ENCODE data around the gene ENOX2. TPM values are rescaled to one million over a fixed set of nuclear protein-coding genes. Genes with fewer than 3 reads are reported as not detected.
A peak's percentile ranks its signal among the peaks of the same experiment; 100 is the strongest.

ENOX2 gene, protein sequence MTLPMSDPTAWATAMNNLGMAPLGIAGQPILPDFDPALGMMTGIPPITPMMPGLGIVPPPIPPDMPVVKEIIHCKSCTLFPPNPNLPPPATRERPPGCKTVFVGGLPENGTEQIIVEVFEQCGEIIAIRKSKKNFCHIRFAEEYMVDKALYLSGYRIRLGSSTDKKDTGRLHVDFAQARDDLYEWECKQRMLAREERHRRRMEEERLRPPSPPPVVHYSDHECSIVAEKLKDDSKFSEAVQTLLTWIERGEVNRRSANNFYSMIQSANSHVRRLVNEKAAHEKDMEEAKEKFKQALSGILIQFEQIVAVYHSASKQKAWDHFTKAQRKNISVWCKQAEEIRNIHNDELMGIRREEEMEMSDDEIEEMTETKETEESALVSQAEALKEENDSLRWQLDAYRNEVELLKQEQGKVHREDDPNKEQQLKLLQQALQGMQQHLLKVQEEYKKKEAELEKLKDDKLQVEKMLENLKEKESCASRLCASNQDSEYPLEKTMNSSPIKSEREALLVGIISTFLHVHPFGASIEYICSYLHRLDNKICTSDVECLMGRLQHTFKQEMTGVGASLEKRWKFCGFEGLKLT
- total RNA-seq = 13.6 and 13.9 TPM in 2 replicates
- long read RNA-seq, full-length matches to known transcripts = 29 of 87 reads
- long read RNA-seq, partial matches to known transcripts = 38 of 87 reads
- long read RNA-seq, other reads (novel, unspliced or antisense) = 20 of 87 reads

DNA sequence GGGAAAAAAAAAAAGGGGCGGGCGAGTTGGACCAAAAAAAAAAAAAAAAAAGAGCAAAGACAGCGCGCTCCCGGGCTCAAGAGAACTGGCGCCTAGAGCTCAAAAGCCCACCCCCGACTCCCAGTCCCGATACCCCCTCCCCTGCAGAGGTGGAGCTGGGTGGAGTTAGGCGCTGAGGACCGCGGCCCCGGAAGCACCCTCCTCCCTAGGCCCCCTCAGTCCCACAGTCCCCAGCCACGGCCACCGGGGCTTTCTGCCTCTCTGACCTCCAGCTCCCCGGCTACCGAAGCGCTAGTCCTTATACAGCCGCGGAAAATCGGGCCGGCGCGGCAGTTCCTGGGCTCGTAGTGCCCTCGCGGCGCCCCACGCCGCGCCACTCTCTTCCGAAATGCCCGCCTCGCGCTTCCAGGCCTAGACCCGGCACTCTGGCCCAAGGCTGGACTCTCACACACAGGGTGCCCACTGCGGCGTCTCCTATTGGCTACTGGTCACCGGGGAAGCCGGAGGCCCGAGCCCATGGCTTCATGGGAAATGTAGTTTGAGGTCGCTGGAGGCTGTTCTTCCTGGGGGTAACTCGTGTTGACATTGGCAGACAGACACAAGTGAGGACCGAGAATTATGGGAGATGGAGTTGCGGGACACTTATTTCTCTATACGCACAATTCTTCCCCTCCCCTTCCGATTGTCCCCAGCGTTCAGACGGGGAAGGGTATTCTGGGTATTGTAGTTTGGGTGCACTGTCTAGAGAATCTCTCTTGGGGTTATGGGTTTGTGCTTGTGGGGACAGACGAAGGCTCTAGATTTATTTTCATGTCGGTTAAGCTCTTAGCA lies at the start of gene ENOX2:
TSS of gene ENOX2 (minus strand) at position 427 of the 831 bp plus-strand sequence. CDS start 199,993 bp downstream, outside the sequence.
- DNase-seq (ENCODE audit: extremely low spot score, unreplicated experiment) = peak; percentile 99
- H3K4me1 Mint-ChIP-seq (ENCODE audit: unreplicated experiment) = peaks cover 8% of the 10 kb centered on the region
- no peak within 1 kb of the TSS for H3K4me3 Mint-ChIP-seq (ENCODE audit: unreplicated experiment)
- H3K36me3 Mint-ChIP-seq (ENCODE audit: unreplicated experiment) = no peaks in the 10 kb centered on the region
- H3K9me3 Mint-ChIP-seq (ENCODE audit: unreplicated experiment) = no peaks in the 10 kb centered on the region
- H3K27me3 Mint-ChIP-seq (ENCODE audit: unreplicated experiment) = no peaks in the 10 kb centered on the region
- TF ChIP-seq, protein P1, sequence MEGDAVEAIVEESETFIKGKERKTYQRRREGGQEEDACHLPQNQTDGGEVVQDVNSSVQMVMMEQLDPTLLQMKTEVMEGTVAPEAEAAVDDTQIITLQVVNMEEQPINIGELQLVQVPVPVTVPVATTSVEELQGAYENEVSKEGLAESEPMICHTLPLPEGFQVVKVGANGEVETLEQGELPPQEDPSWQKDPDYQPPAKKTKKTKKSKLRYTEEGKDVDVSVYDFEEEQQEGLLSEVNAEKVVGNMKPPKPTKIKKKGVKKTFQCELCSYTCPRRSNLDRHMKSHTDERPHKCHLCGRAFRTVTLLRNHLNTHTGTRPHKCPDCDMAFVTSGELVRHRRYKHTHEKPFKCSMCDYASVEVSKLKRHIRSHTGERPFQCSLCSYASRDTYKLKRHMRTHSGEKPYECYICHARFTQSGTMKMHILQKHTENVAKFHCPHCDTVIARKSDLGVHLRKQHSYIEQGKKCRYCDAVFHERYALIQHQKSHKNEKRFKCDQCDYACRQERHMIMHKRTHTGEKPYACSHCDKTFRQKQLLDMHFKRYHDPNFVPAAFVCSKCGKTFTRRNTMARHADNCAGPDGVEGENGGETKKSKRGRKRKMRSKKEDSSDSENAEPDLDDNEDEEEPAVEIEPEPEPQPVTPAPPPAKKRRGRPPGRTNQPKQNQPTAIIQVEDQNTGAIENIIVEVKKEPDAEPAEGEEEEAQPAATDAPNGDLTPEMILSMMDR (IDR thresholded peaks at IDR 0.05) = no peak
- H3K27ac Mint-ChIP-seq (ENCODE audit: unreplicated experiment) = no peak within 1 kb of the TSS

DNA sequence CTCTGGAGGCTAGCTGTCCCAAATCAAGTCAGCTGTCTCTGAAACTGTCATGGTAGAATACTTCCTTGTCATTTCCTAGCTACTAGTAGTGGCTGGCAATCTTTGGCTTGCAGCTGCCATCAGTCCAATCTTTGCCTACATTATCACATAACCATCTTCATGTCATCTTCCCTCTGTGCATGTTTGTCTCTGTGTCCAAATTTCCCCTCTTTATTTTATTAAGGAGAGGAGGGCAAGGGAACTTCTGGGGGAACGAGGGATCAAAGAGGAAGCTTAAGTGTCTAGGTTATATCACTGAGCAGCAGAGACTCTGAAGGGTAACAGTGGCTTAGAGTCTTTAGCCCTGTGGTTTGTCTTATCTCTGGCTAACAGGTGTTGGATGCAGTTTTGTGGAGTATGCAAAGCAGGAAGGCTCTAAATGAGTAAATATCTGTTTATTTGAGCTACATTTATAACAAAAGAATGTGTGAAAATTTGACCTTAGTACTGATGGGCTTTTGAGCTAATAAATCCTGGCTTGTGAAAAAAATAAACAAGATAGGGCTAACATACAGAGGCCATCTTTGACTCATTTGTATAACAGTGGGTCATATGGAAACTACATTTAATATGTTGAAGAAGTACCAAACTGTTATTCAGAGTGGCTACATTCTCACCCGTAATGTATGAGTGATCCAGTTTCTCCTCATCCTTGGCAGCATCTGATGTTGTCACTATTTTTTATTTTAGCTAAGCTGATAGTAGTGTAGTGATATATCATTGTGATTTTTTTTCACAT lies 49.4 kb upstream of the ENOX2 start:
- Mint-ChIP-seq H3K27ac (ENCODE audit: unreplicated experiment) (no peak overlapping the region), H3K9me3 (ENCODE audit: unreplicated experiment) (peaks cover 4% of the 10 kb centered on the region), H3K4me1 (ENCODE audit: unreplicated experiment) (no peaks in the 10 kb centered on the region), H3K36me3 (ENCODE audit: unreplicated experiment) (no peaks in the 10 kb centered on the region), H3K27me3 (ENCODE audit: unreplicated experiment) (peaks cover 33% of the 10 kb centered on the region), H3K4me3 (ENCODE audit: unreplicated experiment) (no peak overlapping the region)
- no peak for DNase-seq (ENCODE audit: extremely low spot score, unreplicated experiment)
- TF ChIP-seq, protein P1 (IDR thresholded peaks at IDR 0.05) = no peak

DNA sequence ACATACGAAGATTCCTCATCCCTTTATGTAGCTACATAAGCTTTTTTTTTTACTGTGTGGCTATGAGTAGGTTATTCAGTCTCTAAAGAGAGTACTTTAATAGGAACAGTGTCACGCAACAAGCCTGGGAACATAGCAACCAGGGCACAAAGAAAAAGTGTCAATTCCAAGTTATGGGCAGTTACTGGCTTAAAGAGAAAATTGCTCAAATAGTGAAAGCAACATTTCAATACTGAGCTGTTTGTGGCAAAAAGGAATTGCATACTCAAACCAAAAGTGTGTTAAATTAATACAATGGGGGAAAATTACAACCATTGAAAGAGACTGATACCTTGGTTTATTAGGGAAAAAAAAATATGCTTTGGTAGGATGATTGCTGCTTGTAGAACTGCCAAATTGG lies 41.2 kb upstream of the ENOX2 start:
- H3K4me1 Mint-ChIP-seq (ENCODE audit: unreplicated experiment) = no peaks in the 10 kb centered on the region

DNA sequence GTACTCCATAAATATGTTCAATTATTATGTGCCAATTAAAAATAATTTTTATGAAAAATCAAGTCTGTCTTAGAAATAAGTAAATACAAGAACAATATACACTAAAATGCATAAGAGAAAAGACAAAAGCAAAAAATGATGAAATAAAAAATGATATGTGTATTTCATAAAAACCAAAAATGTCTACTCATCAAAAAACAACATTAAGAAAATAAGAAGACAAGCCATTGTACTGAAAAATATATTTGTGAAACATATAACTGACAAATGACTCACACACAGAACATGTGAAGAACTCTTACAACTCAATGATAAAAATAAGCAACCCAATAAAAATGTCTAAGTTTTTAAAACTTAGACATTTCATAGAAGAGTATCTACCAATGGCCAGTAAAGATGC lies 34.1 kb upstream of the ENOX2 start:
- no peak overlapping the region for H3K27ac Mint-ChIP-seq (ENCODE audit: unreplicated experiment)
- no peak overlapping the region for H3K4me3 Mint-ChIP-seq (ENCODE audit: unreplicated experiment)
- TF ChIP-seq, protein P1 (IDR thresholded peaks at IDR 0.05) = no peak
- DNase-seq (ENCODE audit: extremely low spot score, unreplicated experiment) = no peak
- peaks cover 17% of the 10 kb centered on the region for H3K27me3 Mint-ChIP-seq (ENCODE audit: unreplicated experiment)
- H3K9me3 Mint-ChIP-seq (ENCODE audit: unreplicated experiment) = no peaks in the 10 kb centered on the region
- no peaks in the 10 kb centered on the region for H3K4me1 Mint-ChIP-seq (ENCODE audit: unreplicated experiment)
- H3K36me3 Mint-ChIP-seq (ENCODE audit: unreplicated experiment) = no peaks in the 10 kb centered on the region

More for the DNA sequence above, 41.2 kb upstream of the ENOX2 start:
- Mint-ChIP-seq H3K27me3 (ENCODE audit: unreplicated experiment) (peaks cover 13% of the 10 kb centered on the region), H3K27ac (ENCODE audit: unreplicated experiment) (no peak overlapping the region), H3K9me3 (ENCODE audit: unreplicated experiment) (peaks cover 7% of the 10 kb centered on the region), H3K4me3 (ENCODE audit: unreplicated experiment) (no peak overlapping the region), H3K36me3 (ENCODE audit: unreplicated experiment) (no peaks in the 10 kb centered on the region)
- TF ChIP-seq, protein P1 (IDR thresholded peaks at IDR 0.05) = no peak
- DNase-seq (ENCODE audit: extremely low spot score, unreplicated experiment) = no peak

Measured in osteocyte (in vitro differentiated cells).